ENCODE data around the gene CFAP73.

GRCh38 chr12:113108308-113108707, 41.2 kb upstream of the CFAP73 start:
- TF ChIP-seq POLR2AphosphoS5 (IDR thresholded peaks at IDR 0.05; ENCODE audit: low read depth, low read length) (no peak), CTCF (IDR thresholded peaks at IDR 0.05) (no peak)
